Hepatocyte (in vitro differentiated cells): ENCODE results near the gene KIF5C.

Experiments
- CTCF ChIP-seq: fragments of 200-600 bp; sonication (generic); IDR thresholded peaks from 2 replicates; pipeline ENCODE4 v1.5.1; 2016; ENCODE audit warnings: antibody characterized with exemption, mild to moderate bottlenecking; ENCODE audit not compliant: poor library complexity
- EZH2 ChIP-seq: fragments of 200-600 bp; sonication (generic); IDR thresholded peaks from 2 replicates; pipeline ENCODE4 v1.6.1; 2016; ENCODE audit warnings: antibody characterized with exemption, mild to moderate bottlenecking, borderline replicate concordance

- TF ChIP-seq CTCF (no peak), EZH2 (no peak)
Observed at GRCh38 chr2:148922062-148922461, 47.0 kb downstream of the KIF5C start.
